Kidney tubule cell (primary cell): Measurements from ENCODE around the gene ATP9A.

Experiments used
- DNase-seq: peaks from one replicate; pipeline ENCODE4 v3.0.0-alpha.2; 2018; ENCODE audit warnings: low spot score

ATP9A gene

GRCh38 chr20:51597389-51598231 lies 170.6 kb downstream of the ATP9A start:
- DNase-seq, result no peak

GRCh38 chr20:51596668-51597388 lies 171.4 kb downstream of the ATP9A start:
- no peak for DNase-seq

DNA sequence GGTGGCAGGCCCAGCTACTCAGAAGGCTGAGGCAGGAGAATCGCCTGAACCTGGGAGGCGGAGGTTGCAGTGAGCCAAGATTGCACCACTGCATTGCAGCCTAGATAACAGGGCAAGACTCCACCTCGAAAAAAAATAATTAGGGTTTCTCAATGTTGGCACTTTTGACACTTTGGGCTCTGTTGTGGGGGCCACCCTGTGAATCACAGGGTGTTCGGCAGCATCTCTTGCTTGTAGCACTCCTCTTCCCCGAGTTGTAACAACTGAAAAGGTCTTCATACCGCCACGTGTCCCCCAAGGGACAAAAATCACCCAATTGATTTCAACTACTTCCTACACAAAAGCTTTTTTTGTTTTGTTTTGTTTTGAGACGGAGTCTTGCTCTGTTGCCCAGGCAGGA lies 172.4 kb downstream of the ATP9A start:
- DNase-seq, result no peak

- peak; percentile 83 for DNase-seq
Measured at GRCh38 chr20:51595058-51595532, 173.1 kb downstream of the ATP9A start.

DNA sequence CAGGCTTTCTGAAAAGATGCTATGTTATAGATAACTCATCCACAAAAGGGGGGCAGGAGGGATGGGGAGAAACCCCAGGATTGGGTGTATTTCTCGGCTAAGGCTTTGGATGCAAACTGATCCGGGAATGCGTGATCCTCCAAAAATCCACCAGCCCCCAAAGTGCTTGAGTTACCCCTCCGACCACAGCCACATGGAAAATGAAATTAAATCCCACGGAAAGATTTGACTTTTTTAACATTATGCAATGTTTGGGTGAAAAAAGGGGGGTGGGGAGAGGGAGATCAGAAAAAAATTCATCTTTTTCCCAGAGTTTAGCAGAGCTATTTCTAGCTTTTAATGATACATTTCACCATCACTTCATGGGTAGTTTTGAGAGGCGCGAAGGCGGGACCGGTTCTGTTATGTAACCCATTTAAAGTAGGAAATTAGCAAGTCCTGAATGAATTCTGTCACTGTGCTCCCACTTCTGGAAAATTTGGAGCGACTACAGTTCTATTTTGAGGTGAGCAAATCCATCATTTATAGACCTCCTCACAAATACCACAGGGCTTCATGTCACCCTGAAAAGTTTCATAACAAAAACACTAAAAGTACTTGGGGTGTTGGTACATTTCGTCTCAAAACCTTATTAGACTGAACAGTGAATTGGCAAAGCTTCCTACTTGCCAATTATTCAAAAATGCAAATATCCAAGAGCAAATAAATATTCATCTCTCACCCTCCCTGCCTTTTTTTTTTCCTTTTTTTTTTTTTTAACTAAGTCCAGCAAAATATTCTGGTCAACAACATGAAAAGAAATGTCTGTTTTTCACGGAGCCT lies 173.7 kb downstream of the ATP9A start:
- DNase-seq, result no peak

DNA sequence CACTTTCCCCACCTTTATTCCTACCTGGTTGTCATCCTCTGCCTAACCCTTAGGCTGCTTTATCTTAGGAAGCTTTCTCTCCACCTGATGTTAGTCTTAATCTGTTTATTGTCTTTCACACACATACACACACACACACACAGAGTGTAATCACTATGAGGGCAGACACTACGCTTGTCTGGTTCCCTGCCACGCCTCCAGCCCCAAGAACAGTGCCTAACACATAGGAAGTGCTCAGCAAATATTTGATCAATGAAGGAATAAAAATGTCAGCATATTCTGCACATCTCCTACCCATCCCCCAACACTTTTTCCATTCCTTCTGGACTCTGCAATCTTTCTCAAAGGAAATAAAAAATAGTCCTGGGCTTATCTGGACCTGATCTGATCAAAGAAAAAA lies 174.6 kb downstream of the ATP9A start:
- no peak for DNase-seq

DNA sequence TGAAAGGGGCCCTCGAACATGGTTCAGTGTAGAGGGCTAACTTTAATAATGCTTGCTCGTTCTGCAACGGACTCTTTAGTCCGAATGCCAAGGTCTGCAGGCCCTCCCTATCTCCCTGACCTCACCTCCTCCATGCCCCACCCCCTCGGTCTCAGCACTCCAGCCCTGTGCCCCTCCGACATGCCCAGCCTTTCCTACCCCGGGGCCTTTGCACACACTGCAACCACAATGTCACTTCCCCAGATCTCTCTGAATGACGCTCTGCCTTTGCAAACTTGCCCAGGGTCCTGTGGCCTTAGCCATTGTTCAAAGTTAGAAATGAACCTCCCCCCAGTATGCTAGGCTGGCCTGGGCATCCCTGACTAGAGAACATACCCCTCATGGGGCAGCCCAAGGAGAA lies 175.6 kb downstream of the ATP9A start:
- no peak for DNase-seq

DNA sequence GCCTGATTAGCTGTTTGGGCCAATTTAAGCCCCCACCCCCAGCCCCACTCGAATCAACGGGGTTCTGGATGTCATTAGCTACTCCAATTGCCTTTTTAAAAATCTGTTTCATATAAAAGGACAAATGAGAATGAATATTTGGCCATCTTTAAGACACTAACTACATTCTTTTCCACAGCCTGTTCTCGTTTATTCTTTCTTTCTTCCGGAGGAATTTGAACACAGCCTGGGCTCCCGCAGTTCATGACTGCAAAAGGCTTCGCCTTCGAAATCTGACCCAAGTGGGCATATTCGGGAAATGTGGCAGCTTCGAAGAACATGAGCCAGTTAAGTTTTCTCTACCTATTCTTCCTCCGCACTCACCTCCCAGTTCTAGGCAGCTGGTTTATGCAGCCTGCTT lies 176.3 kb downstream of the ATP9A start:
- no peak for DNase-seq

- no peak for DNase-seq
Measured at GRCh38 chr20:51588762-51589161, 179.4 kb downstream of the ATP9A start.

GRCh38 chr20:51587145-51587544 lies 181.0 kb downstream of the ATP9A start:
- DNase-seq, result no peak

DNA sequence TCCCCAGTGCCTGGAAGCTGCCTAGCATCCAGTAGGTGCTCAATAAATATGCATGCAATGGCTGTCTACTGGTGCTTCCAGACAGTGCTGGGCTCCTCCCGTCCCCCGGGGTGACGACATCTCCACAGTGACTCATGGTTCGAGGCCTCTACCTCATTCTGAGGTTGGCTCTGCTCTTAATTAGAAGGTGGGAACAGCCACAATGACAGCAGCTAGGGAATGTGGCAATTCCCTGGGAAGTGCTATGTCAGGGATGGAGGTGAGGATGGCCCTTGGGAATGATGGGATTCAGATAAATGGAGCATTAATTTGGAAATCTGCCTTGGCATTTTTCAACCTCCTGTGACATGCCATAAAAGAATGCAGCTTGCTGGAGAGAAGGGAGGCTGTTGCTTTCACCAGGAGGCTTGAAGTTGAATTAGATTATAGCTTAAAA lies 182.2 kb downstream of the ATP9A start:
- DNase-seq, result peak; percentile 81

DNA sequence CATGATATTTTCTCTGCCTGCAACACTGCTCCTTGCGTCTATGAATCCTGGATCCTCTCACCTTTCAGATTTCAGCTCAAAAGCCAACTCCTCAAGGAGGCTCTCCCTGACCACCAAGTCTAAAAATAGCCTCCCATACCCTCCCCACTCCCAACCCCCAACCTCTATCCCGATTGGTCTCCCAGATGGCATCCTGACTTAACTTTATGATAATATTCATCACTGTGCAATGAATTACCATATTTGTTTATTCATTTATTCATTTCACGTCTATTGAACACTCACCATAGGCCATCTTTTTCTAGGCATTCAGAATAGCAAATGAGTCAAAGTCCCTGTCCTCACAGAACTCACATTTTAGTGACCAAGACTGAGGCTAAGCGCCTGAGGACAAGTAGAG lies 183.0 kb downstream of the ATP9A start:
- no peak for DNase-seq

DNA sequence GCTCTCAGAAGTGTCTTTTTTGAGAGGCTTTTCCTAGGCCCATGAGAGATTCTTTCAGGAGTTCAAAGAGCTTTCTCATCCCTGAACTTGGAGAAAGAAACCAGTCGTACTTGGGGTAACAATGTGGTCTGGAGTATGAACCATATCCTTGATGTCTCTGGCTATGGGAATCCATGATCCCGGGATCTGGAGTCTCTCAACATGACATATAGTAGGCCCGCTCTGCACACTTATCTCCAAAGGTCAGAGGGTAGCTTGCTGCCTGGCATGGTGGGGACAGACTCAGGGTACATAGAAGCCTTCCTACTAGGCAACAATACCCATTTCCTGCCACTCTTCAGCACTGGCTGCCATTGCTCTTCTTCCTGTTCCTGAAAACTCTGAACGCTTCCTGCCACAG lies 183.5 kb downstream of the ATP9A start:
- no peak for DNase-seq

- DNase-seq, result no peak
Measured at GRCh38 chr20:51584116-51584515, 184.1 kb downstream of the ATP9A start.

- DNase-seq, result no peak
Measured at GRCh38 chr20:51583499-51583898, 184.7 kb downstream of the ATP9A start.

DNA sequence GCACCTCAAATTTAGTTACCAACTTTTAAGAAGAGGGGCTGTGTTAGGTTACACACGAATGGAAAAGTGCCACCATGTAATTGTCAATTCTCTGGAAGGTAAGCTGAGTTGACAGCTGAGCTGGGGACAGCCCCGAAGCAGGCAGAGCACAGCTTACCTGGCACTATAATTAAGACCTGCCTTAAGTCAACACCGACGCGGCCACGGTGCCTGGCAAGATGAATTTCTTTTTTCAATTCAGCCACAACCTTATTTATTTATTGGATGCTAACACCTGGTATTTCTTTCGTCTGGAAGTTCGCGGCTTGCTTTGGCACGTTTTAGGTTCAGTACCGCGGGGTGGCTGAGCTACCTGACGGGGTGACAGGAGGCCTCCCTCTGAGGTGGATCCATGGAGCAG lies 185.1 kb downstream of the ATP9A start:
- DNase-seq, result no peak

DNA sequence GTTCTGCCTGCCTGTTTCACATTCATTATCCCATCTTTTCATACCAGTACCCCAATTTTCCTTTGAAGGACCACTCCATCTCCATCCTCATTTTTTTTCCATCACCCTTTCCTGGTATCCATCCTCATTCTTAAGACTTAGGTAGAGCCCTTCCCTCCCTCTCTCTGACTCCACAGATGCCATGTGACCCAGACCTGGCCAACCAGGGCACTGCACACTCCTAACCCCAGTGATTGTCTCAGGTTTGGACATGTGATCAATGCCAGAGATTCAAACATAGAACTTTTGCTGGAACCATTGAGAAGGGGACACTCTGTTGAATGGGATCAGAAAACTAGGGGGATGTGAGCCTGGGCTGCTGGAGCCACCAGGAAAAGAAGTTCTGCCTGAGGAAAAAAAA lies 186.6 kb downstream of the ATP9A start:
- DNase-seq, result no peak

DNA sequence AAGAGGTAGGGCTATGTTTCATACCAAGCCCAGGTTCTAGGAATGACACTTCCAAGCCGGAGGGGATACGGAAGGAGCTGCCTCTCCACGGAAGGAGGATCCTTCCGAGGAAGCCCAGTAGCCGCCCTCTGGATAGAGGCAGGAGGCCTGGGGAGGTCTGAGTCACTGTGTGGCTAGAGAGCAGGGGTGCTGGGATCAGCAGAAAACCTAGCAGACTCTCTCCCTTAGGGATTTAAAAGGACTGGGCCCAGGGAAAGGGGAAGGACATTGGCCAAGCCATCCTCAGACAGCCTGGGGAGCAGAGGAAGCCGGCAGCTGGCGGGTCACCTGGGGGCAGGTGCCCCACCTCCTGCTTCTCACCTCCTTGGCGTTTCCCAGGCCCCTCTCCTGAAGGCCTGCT lies 189.1 kb downstream of the ATP9A start:
- DNase-seq, result peak; percentile 43

- no peak for DNase-seq
Measured at GRCh38 chr20:51578145-51578459, 190.1 kb downstream of the ATP9A start.

- DNase-seq, result no peak
Measured at GRCh38 chr20:51577432-51578144, 190.6 kb downstream of the ATP9A start.

DNA sequence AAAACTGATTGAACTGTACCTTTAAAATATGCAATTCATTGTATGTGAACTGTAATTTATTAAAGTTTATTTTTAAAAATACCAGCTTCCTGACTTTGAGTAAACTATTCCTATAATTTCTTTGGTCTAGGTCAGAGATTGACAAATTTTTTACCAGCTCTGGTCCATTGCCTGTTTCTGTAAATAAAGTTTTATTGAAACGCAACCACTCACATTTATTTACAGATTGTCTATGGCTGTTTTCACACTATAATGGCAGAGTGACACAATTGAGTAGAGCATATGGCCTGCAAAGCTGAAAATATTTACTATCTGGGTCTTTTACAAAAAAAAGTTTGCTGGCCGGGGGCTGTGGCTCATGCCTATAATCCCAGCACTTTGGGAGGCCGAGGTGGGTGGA lies 192.7 kb downstream of the ATP9A start:
- DNase-seq, result no peak
